ENCODE measurements around the gene SPATA24. TPM values are rescaled to one million over a fixed set of nuclear protein-coding genes. Genes with fewer than 3 reads are reported as not detected.

The SPATA24 gene
- total RNA-seq, 2 donors from 2014 or later: 2.9 to 3.9 TPM

GRCh38 chr5:139406963-139407362, 3.1 kb upstream of the SPATA24 start:
- no peak overlapping the region for H3K4me3 ChIP-seq
- no peaks in the 10 kb centered on the region for H3K27me3 ChIP-seq
- intact Hi-C loops (cut with DNase I): no loop called here
- H3K9ac ChIP-seq (ENCODE audit: low read depth in 2 of 2, low read length in 2 of 2): no peak overlapping the region
- no peak for DNase-seq
- no peak overlapping the region for H3K27ac ChIP-seq
- TF ChIP-seq CTCF (IDR thresholded peaks at IDR 0.05): no peak
- H3K9me3 ChIP-seq: no peaks in the 10 kb centered on the region
- H3K4me1 ChIP-seq: no peaks in the 10 kb centered on the region
- H3K36me3 ChIP-seq: no peaks in the 10 kb centered on the region

GRCh38 chr5:139404484-139404840, 573 bp upstream of the SPATA24 start:
- Histone ChIP-seq H3K27ac (peak overlapping the region; percentile 87), H3K27me3 (no peaks in the 10 kb centered on the region), H3K4me3 (peak overlapping the region; percentile 37), H3K9me3 (no peaks in the 10 kb centered on the region), H3K36me3 (no peaks in the 10 kb centered on the region), H3K4me1 (no peaks in the 10 kb centered on the region), H3K9ac (ENCODE audit: low read depth in 2 of 2, low read length in 2 of 2) (peak overlapping the region; percentile 52 to 72)
- no peak for TF ChIP-seq CTCF (IDR thresholded peaks at IDR 0.05)
- intact Hi-C loops (cut with DNase I): no loop called here
- DNase-seq: no peak

- TF ChIP-seq CTCF (IDR thresholded peaks at IDR 0.05): no peak
- peak overlapping the region; percentile 37 for H3K4me3 ChIP-seq
- H3K9me3 ChIP-seq: no peaks in the 10 kb centered on the region
- H3K4me1 ChIP-seq: no peaks in the 10 kb centered on the region
- intact Hi-C loops (cut with DNase I): no loop called here
- peak overlapping the region; percentile 87 for H3K27ac ChIP-seq
- peak overlapping the region; percentile 72 to 80 for H3K9ac ChIP-seq (ENCODE audit: low read depth in 2 of 2, low read length in 2 of 2)
- no peak for DNase-seq
- H3K36me3 ChIP-seq: no peaks in the 10 kb centered on the region
- no peaks in the 10 kb centered on the region for H3K27me3 ChIP-seq
These were observed 487 bp downstream of the SPATA24 start for GRCh38 chr5:139403418-139403786.

- Histone ChIP-seq H3K36me3 (no peaks in the 10 kb centered on the region), H3K27ac (no peak overlapping the region), H3K9ac (ENCODE audit: low read depth in 2 of 2, low read length in 2 of 2) (peak overlapping the region in 1 of 2 donors; percentile 72), H3K4me3 (no peak overlapping the region), H3K4me1 (no peaks in the 10 kb centered on the region), H3K27me3 (no peaks in the 10 kb centered on the region), H3K9me3 (no peaks in the 10 kb centered on the region)
- intact Hi-C loops (cut with DNase I): no loop called here
- DNase-seq: no peak
- TF ChIP-seq CTCF (IDR thresholded peaks at IDR 0.05): peak; percentile 28
These were observed 1.2 kb downstream of the SPATA24 start for GRCh38 chr5:139402561-139403158.

- DNase-seq: no peak
- no peak for TF ChIP-seq CTCF (IDR thresholded peaks at IDR 0.05)
- H3K27me3 ChIP-seq: no peaks in the 10 kb centered on the region
- intact Hi-C loops (cut with DNase I): no loop called here
- no peaks in the 10 kb centered on the region for H3K9me3 ChIP-seq
- no peaks in the 10 kb centered on the region for H3K36me3 ChIP-seq
- H3K4me1 ChIP-seq: no peaks in the 10 kb centered on the region
- no peak overlapping the region for H3K4me3 ChIP-seq
- no peak overlapping the region for H3K9ac ChIP-seq (ENCODE audit: low read depth in 2 of 2, low read length in 2 of 2)
- no peak overlapping the region for H3K27ac ChIP-seq
These were observed 2.3 kb downstream of the SPATA24 start for GRCh38 chr5:139401546-139401945.

Data from colonic mucosa (tissue), 4 donors.